Activated effector memory CD4-positive, alpha-beta T cell treated with Interleukin-2 at 50 U/mL for 16 hours (primary cell): ENCODE results near the gene LGALS7.
"Not testable (repeated sequence)": the region's sequence is repeated elsewhere in the genome, so short reads cannot be mapped to it uniquely, and the experiment has no call there.

Experiments used
- DNase-seq: peaks from one replicate; pipeline ENCODE4 v3.0.0-alpha.2; 2020

Gene LGALS7

GRCh38 chr19:38799104-38799503 is 25.8 kb upstream of the LGALS7 start:
- DNase-seq = no peak

DNA sequence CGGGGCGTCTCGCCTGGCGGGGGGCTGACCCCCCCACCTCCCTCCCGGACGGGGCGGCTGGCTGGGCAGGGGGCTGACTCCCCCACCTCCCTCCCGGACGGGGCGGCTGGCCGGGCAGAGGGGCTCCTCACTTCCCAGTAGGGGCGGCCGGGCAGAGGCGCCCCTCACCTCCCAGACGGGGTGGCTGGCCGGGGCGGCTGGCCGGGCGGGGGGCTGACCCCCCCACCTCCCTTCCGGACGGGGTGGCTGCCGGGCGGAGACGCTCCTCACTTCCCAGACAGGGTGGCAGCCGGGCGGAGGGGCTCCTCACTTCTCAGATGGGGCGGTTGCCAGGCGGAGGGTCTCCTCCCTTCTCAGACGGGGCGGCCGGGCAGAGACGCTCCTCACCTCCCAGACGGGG is 24.5 kb upstream of the LGALS7 start:
- not testable (repeated sequence) for DNase-seq

DNA sequence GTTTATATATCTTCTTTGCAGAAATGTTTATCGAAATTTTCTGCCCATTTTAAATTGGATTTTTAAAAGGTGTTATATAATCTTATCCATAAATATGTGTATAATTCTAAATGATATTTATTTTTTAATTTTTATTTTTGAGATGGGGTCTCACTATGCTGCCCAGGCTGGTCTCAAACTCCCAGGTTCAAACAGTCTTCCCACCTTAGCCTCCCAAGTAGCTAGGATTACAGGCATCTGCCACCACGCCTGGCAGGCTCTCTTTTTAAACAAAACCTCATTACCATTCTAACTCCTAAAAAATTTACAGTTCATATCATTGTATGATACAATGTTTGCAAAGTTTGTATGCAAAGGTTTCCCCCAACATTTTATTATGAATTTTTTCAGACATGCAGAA is 22.8 kb upstream of the LGALS7 start:
- DNase-seq = no peak

- DNase-seq = no peak
Observed at GRCh38 chr19:38795549-38795948, 22.2 kb upstream of the LGALS7 start.

GRCh38 chr19:38793671-38794070 is 20.4 kb upstream of the LGALS7 start:
- DNase-seq = no peak

DNA sequence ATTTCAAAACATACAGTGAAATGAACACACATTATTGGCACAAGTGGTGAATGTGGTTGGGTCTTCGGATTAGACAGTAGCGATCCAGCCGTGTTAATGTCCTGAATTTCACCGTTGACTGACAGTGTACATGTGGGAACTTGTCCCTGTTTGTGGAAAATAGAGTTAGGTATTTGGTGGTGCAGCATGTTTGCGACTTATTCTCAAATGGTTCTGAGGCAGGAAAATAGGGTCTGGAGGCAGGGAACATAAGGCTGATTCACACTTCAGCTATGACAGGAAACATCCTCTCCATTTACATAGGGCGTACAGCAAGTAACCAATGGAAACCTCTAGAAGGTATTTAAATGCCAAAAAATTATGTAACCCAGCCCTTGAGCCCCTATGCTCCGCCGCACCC is 19.9 kb upstream of the LGALS7 start:
- DNase-seq = no peak

- peak; percentile 17 for DNase-seq
Observed at GRCh38 chr19:38792250-38793111, 19.2 kb upstream of the LGALS7 start.

- DNase-seq = not testable (repeated sequence)
Observed at GRCh38 chr19:38791451-38792064, 18.2 kb upstream of the LGALS7 start.

GRCh38 chr19:38790507-38791403 is 17.4 kb upstream of the LGALS7 start:
- DNase-seq = not testable (repeated sequence)

- DNase-seq = no peak
Observed at GRCh38 chr19:38788478-38789243, 15.3 kb upstream of the LGALS7 start, which contains the start of gene LGALS7B. LGALS7B (plus strand) TSS chr19:38789200; CDS start chr19:38789227, 27 bp downstream.

GRCh38 chr19:38786572-38787265 is 13.4 kb upstream of the LGALS7 start:
- no peak for DNase-seq

DNA sequence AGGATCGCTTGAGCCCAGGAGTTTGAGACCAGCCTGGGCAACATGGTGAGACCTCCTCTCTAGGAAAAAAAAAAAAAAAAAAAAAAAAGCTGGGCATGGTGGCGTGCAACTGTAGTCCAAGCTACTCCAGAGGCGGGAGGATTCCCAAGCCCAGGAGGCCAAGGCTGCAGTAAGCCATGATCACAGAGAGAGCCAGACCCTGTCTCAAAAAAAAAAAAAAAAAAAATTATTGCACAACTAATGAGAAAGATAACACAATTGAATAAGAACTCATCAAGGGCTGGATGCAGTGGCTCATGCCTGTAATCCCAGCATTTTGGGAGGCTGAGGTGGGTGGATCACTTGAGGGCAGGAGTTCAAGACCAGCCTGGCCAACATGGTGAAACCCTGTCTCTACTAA is 12.7 kb upstream of the LGALS7 start:
- not testable (repeated sequence) for DNase-seq

DNA sequence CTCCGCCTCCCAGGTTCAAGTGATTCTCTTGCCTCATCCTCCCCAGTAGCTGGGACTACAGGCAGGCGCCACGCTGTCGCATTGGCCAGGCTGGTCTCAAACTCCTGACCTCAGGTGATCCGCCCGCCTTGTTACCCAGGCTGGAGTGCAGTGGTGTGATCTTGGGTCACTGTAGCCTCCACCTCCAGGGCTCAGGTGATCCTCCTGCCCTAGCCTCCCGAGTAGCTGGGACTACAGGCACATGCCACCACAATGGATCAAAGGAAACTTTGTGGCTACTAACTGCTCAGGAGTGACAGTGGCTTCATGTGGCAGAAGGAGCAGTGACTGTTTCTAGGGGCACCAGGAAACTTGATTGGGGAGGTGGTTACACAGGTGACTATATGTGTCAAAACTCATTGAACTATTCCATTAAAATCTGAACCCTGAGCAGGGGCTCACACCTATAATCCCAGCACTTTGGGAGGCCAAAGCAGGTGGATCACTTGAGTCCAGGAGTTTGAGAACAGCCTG is 11.9 kb upstream of the LGALS7 start:
- DNase-seq = no peak

GRCh38 chr19:38784224-38784623 is 10.9 kb upstream of the LGALS7 start:
- DNase-seq = no peak

DNA sequence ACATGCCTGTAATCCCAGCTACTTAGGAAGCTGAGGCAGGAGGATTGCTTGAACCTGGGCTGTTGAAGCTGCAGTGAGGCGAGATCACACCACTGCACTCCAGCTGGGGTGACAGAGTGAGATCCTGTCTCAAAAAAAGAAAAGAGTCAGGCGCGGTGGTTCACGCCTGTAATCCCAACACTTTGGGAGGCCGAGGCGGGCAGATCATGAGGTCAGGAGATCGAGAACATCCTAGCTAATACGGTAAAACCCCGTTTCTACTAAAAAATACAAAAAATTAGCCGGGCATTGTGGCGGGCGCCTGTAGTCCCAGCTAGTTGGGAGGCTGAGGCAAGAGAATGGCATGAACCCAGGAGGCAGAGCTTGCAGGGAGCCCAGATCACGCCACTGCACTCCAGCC is 8.9 kb upstream of the LGALS7 start:
- DNase-seq = not testable (repeated sequence)

GRCh38 chr19:38781058-38781457 is 7.7 kb upstream of the LGALS7 start:
- DNase-seq = no peak

- DNase-seq = no peak
Observed at GRCh38 chr19:38780443-38780842, 7.1 kb upstream of the LGALS7 start.

DNA sequence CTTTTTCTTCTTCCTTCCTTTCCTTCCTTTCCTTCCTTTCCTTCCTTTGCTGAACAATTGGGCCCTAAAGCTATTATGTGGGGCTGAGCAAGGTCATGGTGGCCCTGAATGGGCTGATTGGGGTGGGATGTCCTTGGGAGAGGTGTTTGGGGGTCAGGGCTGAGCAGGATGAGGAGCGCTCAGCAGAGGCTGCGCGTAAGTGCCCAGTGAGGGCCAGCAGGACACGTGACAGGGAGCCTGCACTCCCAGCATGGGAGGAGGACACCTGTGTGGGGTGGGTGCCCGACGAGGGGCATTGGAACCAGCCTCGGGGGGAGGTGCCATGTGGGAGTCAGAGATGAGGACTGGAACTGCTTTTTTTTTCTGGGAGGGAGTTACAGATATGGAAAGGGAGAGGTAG is 5.4 kb upstream of the LGALS7 start:
- no peak for DNase-seq

- DNase-seq = no peak
Observed at GRCh38 chr19:38774181-38774950, 1.0 kb upstream of the LGALS7 start.

GRCh38 chr19:38771569-38771968 is 1.7 kb downstream of the LGALS7 start:
- DNase-seq = not testable (repeated sequence)

DNA sequence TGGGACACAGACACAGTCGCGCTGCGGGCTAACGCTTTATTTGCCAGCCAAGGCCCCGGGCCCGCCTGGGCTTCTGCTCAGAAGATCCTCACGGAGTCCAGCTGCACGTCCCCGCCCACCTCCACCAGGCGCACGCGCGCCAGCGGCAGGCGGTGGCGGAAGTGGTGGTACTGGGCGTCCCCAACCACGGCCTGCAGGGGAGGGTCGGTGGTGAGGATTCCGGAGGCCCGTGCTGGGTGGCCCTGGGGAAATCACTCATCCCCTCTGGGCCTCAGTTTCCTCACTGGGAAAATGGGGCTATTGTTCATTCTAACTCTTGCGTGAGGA is 2.4 kb downstream of the LGALS7 start:
- DNase-seq = not testable (repeated sequence)
